NCI-H2107 treated with DMSO at 0.1 percent for 48 hours (cell line): Measurements from ENCODE around the gene STIM1.
"Not testable (repeated sequence)": the region's sequence is repeated elsewhere in the genome, so short reads cannot be mapped to it uniquely, and the experiment has no call there.

Source experiments
- DNase-seq: peaks from one replicate; lab custom pipeline; 2025; ENCODE audit not compliant: unreplicated experiment; lab: John Stamatoyannopoulos, UW

STIM1 gene

GRCh38 chr11:4016602-4017001 lies 161.1 kb downstream of the STIM1 start:
- not testable (repeated sequence) for DNase-seq

- DNase-seq, result no peak
Observed at GRCh38 chr11:4017129-4017528, 161.7 kb downstream of the STIM1 start.

- no peak for DNase-seq
Observed at GRCh38 chr11:4018641-4019040, 163.2 kb downstream of the STIM1 start.

GRCh38 chr11:4019891-4020290 lies 164.4 kb downstream of the STIM1 start:
- DNase-seq, result no peak

GRCh38 chr11:4022669-4023068 lies 167.2 kb downstream of the STIM1 start:
- no peak for DNase-seq

GRCh38 chr11:4025248-4025966 lies 169.9 kb downstream of the STIM1 start:
- DNase-seq, result no peak

GRCh38 chr11:4025967-4026324 lies 170.5 kb downstream of the STIM1 start:
- DNase-seq, result no peak

- no peak for DNase-seq
Observed at GRCh38 chr11:4026389-4026788, 170.9 kb downstream of the STIM1 start.

- DNase-seq, result no peak
Observed at GRCh38 chr11:4027746-4028145, 172.3 kb downstream of the STIM1 start.

- no peak for DNase-seq
Observed at GRCh38 chr11:4030197-4030596, 174.7 kb downstream of the STIM1 start.

GRCh38 chr11:4032097-4032496 lies 176.6 kb downstream of the STIM1 start:
- no peak for DNase-seq

GRCh38 chr11:4035985-4036384 lies 180.5 kb downstream of the STIM1 start:
- DNase-seq, result no peak

- no peak for DNase-seq
Observed at GRCh38 chr11:4039011-4039410, 183.5 kb downstream of the STIM1 start.

GRCh38 chr11:4040461-4040860 lies 185.0 kb downstream of the STIM1 start:
- no peak for DNase-seq

GRCh38 chr11:4041731-4042391 lies 186.4 kb downstream of the STIM1 start:
- no peak for DNase-seq

- no peak for DNase-seq
Observed at GRCh38 chr11:4044976-4045646, 189.6 kb downstream of the STIM1 start.

- DNase-seq, result no peak
Observed at GRCh38 chr11:4048340-4048739, 192.9 kb downstream of the STIM1 start.

- no peak for DNase-seq
Observed at GRCh38 chr11:4049006-4049405, 193.5 kb downstream of the STIM1 start.

GRCh38 chr11:4050138-4050537 lies 194.7 kb downstream of the STIM1 start:
- no peak for DNase-seq

GRCh38 chr11:4053200-4053599 lies 197.7 kb downstream of the STIM1 start:
- DNase-seq, result not testable (repeated sequence)

GRCh38 chr11:4054643-4055042 lies 199.2 kb downstream of the STIM1 start:
- no peak for DNase-seq

GRCh38 chr11:4059424-4059823 lies 204.0 kb downstream of the STIM1 start:
- DNase-seq, result no peak
